Measurements from ENCODE around the gene ETS1.

- no peak for TF ChIP-seq REST (IDR thresholded peaks at IDR 0.05; ENCODE audit: low read depth)
- no peak for TF ChIP-seq EP300 (IDR thresholded peaks at IDR 0.05; ENCODE audit: borderline replicate concordance)
- TF ChIP-seq FOXM1 (IDR thresholded peaks at IDR 0.05; ENCODE audit: borderline replicate concordance, low read depth): no peak
- no peak for TF ChIP-seq YY1 (IDR thresholded peaks at IDR 0.05; ENCODE audit: low read depth)
- TF ChIP-seq MAX (IDR thresholded peaks at IDR 0.05): no peak
- no peak for TF ChIP-seq RAD21 (IDR thresholded peaks at IDR 0.05; ENCODE audit: low read depth)
- TF ChIP-seq NFIC (IDR thresholded peaks at IDR 0.05): no peak
- TF ChIP-seq TEAD4 (IDR thresholded peaks at IDR 0.05): no peak
- TF ChIP-seq USF1 (IDR thresholded peaks at IDR 0.05): no peak
- TF ChIP-seq TAF1 (IDR thresholded peaks at IDR 0.05; ENCODE audit: low read depth): no peak
- no peak for TF ChIP-seq CEBPB (IDR thresholded peaks at IDR 0.05)
These were observed 83.9 kb downstream of the ETS1 start for GRCh38 chr11:128503245-128503991.

Data from Ishikawa (cell line).